COLO668 (cell line): ENCODE results near the gene XPOT.

ENCODE experiments used
- DNase-seq: peaks from one replicate; lab custom pipeline; 2025; ENCODE audit not compliant: unreplicated experiment; lab: John Stamatoyannopoulos, UW

XPOT gene

DNA sequence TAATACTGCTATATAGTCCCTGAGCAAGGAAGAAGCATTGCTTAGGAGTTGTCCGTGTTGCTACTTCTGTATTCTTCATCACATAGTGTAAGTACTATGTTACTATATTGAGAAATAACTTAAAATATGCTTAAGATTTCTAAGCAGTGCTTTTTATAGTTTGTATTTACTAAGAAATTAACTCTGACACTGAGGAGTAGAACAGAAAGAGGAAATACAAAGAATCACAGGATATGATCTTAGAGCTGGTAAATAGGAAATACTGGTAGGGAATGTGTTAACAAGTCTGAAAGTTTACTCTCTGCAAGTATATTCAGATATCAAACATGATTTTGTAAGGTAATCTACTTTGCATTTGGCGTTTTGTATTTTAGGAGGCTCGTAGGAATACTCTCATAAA is 15.5 kb downstream of the XPOT start:
- DNase-seq = no peak

DNA sequence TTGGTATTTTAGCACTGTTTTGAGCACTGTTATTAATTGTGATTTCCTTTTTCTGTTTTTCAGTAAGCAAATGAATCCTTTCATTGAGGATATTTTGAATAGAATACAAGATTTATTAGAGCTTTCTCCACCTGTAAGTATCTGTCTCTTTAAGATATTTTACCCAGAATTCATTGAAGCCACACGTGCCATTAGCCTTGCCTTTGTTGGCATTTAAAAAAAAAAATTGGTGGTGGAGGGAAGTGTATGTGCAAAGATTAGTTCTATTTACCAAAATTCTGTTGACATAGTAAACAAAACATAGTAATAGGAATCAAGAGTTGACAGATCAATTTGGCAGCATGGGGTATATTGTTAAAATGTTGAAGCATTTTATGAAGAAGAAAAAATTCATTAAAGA is 23.8 kb downstream of the XPOT start:
- no peak for DNase-seq

DNA sequence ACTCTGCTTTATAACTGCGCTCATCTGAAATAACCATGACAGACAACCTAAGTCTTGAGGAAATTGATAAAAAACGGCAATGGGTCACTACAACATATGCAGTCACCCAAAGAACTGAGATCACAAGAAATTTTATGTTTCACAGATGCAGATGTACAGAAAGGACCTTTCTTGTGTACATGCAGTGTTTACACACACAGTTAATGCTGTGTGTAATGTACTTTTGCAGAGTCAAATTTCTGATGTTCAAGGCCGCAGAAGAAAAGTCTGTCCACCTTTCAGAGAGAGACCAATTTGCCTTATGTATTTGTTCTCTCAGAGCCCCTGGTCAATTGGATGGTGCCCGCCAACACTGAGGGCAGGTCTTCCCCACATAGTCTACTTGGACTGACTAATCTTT is 24.8 kb downstream of the XPOT start:
- no peak for DNase-seq

DNA sequence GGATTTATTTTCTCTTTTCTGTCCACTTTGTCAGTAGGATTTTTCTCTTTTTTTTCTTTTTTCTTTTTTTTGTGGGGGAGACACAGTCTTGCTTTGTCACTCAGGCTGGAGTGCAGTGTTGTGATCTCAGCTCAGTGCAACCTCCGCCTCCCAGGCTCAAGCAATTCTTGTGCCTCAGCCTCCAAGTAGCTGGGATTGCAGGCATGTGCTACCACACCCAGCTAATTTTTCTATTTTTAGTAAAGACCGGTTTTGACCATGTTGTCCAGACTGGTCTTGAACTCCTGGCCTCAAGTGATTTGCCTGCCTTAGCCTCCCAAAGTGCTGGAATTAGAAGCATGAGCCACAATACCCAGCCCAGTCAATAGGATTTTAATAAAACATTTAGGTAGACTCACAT is 26.7 kb downstream of the XPOT start:
- no peak for DNase-seq

DNA sequence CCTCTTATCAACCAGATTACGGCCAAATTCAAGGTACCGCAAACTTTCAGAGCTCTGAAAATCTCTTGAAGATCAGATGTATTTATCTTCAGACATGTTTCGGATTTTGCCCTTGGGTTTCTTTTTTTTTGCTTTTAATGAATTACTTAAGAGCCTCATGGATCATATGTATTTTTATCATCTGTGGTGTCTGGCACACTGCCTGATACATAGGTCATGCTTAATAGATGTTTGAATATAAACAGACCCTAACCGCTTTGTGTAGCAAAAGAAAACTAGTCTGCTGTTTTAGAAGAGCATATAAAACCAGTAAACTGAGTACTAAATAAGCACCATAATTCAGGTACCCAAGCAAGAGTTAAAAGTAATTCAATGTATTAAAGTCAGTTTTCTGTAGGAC is 27.6 kb downstream of the XPOT start:
- no peak for DNase-seq

DNA sequence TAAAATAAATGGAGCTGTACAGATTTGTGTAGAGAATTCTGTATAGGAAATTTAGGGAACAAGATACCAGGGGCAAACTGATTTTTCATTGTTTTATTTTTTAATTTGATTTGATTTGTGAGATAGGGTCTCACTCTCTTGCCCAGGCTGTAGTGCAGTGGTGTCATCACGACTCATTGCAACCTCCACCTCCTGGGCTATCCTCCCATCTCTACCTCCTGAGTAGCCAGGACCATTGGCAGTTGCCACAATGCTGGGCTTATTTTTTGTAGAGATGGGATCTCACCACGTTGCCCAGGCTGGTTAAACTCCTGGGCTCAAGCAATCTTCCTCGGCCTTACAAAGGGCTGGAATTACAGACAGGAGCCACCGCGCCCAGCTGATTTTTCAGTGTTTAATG is 29.7 kb downstream of the XPOT start:
- DNase-seq = no peak

DNA sequence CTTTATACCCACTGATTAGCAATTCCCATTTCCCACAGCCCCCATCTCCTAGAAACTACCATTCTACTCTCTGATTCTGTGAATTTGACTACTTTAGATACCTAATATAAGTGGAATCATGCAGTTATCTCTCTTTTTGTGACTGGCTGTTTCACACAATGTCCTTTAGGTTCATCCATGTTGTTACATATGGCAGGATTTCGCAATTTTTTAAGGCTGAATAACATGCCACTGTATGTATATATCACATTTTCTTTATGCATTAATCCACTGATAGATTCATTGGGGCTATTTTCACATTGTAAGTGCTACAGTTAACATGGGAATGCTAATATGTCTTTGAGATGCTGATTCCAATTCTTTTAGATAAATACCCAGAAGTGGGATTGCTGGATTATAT is 35.9 kb downstream of the XPOT start:
- DNase-seq = no peak

DNA sequence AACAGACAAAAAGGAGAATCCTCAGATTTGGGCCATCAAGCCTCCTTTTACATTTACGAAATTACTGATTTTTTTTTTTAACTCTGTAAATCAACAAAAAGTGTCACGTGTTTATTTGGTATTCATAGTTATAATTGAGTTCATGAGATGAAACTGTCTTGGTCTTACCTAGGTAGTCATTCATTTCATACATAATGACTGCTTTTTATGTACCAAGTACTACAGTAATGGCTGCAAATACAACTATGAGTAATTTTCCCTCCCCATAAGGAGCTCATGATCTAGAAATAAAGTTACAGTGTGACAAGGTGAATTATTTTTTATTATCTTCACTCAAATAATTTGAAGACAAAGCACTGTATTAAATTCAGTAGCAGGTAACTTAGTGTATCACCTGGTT is 41.3 kb downstream of the XPOT start:
- DNase-seq = no peak

DNA sequence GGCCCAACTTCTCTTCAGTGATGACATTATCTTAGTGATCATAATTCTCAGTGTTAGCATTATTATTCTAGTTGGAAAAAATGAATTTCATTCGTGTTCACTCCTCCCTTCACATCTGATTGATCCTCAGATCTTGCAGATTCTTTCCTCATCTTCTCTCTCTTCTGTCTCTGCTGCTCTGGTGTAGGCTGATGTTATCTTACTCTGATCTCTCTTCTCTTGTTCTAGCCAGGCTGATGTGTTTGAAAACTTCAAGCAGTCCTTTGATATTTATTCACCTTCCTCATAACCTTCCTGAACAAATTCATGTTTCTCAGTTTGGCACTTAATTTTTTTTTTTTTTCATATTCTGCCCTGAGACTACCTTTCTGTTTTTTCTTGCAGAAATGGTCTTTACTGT is 42.1 kb downstream of the XPOT start:
- no peak for DNase-seq

DNA sequence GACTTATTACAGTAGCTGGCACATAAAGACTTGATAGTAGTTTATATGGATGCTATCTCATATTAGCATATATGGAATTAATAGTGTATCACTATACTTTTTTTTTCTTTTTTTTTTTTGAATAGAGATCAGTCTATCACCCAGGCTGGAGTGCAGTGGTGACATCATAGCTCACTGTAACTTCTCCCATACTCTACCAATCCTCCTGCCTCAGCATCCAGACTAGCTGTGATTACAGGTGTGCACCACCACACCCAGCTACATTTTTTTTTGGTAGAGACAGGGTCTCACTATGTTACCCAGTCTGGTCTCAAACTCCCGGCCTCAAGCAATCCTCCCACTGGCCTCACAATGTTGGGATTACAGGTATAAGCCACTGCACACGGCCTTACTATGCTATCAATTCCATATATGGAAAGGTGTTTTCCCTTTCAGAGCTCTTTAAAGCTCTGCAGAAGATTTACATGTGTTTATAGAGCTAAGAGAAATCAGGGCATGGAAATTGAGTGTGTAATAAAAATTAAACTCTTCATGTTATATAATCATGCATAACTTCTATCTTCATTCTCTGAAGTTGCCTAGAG is 46.0 kb downstream of the XPOT start:
- DNase-seq = no peak

DNA sequence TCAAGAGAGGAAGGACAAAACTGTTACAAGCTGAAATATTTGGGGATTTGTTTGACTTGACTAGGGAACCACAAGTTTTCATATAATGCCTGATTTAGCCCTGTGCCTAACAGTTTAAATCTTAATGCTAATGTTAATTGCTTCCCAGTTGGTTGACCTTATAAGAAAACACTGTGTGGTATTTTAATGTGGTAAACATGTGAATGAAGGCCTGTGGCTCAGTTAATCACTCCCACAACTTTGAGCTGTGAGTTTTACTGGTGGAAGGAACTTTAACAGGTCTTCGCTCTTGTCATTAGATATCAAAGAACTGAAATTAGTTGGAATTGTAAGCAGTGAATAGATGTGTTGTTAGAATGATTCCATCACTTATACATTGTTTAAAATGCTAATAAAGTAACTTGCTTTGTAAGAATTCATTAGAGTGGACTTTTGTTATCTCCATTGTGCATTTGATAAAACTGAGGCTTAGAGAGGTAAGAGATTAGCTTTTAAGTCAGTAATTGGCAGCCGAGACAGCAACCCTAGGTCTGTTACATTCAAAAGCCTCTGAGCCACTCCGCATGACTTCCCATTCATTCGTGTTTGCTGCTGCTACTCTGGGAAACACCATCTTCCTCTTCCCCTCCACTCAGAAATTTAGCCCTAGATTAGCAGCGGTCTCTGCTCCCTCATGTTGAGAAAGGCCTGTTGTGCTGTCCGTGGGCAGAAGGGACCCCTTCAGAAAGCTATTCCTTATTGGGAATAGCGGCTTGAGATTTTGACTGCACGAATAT is 46.7 kb downstream of the XPOT start:
- DNase-seq = peak; percentile 27

DNA sequence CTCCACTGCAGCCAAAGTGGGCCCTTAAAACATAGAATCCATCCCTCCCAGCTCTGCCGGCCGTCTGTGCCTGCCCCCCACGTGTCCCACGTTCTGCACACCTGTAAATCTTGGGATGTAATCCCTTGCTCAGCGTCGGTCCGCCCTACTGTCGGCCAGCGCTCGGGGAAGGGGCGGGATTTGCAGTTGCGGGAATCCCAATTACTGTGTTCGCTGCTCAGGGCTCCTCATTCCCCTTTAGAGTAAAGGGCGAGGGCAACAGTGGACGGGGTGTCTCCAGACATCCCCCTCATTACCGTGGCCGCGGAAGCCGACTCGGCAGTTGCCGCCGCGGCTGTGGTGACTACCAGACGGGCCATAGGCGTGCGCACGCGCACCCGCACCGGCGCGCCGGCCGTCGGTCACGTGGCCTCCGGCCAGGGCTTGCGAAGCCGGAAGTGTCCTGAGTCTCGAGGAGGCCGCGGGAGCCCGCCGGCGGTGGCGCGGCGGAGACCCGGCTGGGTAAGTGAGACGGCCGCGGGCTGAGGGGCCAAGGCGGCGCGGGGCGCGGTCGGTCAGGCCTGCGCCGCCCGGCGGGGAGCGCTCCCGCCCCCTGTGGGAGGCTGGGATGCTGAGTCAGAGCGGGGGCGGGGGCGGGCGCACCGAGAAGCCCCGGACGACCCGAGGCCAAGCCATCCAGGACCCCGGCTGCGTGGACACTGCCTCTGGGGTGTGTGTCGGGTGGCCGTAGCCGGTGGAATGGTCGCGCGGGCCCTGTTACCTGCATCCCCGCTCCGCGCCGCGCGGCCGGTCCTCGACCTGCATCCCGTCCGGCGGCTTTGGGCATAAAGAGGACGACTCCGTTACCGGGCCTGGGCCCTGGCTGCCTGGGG is 47.7 kb downstream of the XPOT start, which contains the start of gene TBK1:
Gene TBK1 (plus strand): TSS at position 434 of the 872 bp plus-strand sequence. CDS start 3,751 bp downstream, outside the sequence.
- peak; percentile 95 for DNase-seq

DNA sequence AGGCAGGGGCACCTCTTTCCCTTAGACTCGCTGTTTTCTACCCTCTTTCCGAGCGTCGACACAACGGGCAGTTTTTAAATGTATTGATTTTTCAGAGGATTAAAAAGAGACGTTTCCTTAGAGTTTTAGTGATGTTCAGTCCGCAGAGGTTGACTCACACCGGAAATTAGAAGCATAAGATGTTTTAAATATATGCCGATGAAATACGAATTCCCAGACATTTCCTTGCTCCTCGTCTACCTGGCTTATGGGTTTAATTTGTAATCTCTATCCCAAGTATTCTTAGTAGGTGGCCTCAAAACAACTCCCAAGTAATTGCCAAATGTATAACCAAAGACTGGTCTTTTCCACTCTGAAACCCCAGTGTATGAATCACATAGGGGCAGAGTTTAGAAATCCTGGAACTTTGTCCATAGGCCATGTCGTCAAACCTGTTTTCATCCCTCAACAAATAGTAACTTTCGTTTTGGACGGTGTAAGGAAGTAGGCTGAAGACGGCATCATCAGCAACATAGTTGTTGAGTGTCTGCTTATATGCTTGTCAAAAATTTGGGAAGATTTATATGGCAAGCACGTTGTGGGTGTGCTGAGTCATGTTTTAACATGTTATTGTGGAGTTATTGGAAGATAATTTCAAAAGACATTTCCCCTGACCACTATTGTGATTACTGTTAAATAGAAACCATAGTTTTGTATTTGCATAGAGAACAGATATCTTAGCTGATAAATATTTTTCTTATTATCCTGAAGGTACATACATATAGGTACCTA is 48.6 kb downstream of the XPOT start:
- peak; percentile 16 for DNase-seq

DNA sequence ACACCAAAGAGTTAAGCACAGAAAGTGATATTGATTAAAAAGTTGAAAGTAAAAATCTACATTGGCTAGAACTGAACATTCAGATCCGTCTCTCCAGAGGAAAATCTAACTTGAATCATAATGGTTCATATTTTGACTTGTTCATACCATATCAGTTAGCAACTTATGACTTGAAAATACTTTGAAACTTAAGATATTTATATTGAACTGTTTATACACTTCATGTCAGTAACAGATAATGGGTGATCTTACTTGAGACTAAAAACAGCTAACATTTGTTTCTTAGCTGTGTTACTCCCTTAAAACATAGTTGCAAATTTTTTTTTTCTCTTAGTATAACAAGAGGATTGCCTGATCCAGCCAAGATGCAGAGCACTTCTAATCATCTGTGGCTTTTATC is 51.3 kb downstream of the XPOT start:
- DNase-seq = no peak

DNA sequence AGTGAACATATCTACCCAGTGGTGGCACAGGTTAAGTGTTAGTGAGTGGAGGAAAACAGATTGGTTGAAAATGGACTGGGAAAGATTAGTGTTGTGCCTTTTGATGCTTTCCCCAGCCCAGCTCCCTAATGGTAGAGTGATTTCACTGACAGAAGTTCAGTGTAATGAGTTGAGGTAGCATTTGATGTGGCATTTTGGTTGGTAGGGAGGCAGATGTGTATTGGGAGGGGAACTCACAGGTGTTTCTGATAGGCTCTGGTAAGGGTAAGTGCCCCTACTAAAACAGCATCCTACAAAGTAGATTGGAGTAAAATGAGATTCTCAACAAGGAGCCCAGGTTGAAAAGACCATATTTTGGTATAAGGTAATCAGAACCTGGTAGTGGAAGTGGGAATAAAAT is 51.9 kb downstream of the XPOT start:
- DNase-seq = no peak

DNA sequence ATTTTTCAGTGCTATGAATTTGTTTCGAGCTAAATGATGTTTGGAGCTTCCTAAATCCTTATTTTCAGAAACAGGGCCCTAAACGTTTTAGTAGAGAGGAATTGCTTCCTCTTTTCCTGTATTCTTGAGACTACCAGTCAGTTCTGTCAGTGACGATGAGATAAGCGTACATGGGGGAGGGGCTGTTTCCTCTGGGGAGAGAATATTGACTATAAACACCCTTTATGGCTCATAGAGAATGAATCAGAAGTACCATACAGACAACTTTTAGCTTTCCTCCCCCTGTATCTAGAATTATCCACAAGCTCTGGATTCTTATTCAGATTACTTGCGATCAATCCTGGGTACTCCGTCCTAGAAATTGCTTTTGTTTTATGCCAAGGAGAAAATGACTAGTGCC is 52.8 kb downstream of the XPOT start:
- DNase-seq = no peak

DNA sequence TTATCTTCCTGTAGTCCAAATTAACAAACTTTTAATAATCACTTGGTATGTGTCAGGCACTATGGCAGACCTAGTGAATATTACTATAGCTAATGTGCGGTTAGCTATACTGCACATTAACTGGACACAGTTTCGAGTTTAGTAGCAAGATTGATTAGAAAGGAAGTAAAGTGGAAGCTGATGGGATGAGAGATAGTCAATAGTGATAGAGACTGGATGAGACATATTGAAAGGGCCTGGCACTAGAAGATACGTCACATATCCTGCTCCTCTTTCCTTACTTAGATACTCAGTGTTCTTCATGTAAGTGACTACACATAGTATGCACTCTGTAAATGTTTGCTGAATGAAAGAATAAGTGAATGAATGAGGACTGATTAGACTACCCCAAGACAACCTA is 53.3 kb downstream of the XPOT start:
- DNase-seq = no peak

DNA sequence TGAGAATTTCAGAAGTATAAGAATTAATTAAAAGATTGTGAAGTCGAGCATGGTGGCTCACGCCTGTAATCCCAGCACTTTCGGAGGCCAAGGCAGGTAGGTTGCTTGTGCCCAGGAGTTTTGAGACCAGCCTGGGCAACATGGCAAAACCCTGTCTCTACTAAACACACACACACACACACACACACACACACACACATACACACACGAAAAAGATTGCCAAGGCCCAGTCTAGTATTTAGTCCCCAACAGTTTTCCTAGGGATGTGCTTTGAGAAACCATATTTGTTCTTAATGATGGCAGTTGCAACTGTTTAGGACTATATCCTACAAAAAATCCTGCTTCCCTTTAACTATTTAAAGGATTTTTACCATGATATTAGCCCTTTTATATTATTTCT is 53.7 kb downstream of the XPOT start:
- DNase-seq = no peak

DNA sequence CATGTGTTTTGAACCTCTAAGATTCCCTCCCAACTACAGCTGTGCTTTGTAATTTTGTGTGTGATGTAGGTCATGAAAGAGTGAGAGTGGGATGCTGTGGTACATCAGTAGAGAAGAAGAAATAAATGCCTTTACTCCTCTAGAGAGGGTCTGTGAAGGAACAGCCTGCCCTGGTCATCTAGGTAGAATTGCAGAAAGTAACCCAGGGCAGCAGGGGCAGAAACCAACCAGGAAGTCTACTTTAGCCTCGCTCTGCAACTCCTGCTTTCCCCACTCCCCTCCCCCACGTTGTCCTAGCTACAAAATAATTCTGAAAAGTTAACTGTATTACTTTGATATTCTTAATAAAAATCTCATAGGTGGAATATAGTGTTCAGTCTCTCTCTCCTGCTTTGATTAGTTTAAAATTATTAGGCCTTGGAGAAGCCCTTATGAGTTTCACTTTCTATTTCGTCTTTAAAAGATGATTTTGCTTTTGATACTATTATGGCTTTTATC is 55.3 kb downstream of the XPOT start:
- no peak for DNase-seq

DNA sequence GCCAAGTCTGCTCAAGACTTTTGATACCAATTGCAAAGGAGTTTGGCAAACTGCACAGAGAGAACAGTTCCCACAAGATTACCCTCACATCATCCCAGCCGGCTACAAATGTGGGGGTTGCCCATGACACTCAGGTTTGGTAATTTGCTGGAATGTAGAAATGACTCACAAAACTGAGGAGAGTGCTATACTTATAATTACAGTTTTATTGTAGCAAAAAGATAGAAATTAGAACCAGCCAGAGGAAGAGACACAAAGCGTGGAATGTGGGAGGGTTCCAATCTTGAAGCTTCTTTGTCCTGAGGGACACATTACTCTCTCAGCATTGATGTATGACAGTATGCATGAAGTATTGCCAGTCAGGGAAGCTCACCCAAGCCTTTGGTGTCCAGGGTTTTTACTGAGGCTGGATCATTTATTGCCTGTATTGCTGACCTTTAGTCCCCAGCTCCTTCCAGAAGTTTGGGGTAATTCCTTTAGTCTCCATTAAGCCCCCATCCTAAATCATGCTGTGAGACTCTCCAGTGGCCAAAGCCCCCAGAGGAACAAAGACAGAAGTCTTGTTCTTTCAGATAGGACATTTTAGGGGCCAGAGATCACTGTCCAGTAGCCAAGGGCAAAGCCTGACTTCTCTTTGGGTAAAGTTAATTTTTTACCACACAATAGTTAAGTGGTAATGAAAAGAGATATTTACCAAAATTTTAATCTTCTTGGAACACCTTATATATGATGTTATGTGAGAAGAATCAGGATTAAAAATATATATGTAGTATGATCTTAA is 57.6 kb downstream of the XPOT start:
- no peak for DNase-seq
